Putamen (tissue), 1 donor: ENCODE measurements around the gene SSTR1.

ENCODE experiments used
- DNase-seq: peaks from one replicate; pipeline ENCODE4 v3.0.0-alpha.2; 2016; ENCODE audit warnings: low spot score

Gene SSTR1

GRCh38 chr14:38238332-38238731 lies 30.6 kb downstream of the SSTR1 start:
- DNase-seq, result no peak

- no peak for DNase-seq
Measured at GRCh38 chr14:38238878-38239277, 31.2 kb downstream of the SSTR1 start.

- DNase-seq, result no peak
Measured at GRCh38 chr14:38243696-38244240, 36.1 kb downstream of the SSTR1 start.

- DNase-seq, result no peak
Measured at GRCh38 chr14:38248321-38249028, 40.8 kb downstream of the SSTR1 start.

DNA sequence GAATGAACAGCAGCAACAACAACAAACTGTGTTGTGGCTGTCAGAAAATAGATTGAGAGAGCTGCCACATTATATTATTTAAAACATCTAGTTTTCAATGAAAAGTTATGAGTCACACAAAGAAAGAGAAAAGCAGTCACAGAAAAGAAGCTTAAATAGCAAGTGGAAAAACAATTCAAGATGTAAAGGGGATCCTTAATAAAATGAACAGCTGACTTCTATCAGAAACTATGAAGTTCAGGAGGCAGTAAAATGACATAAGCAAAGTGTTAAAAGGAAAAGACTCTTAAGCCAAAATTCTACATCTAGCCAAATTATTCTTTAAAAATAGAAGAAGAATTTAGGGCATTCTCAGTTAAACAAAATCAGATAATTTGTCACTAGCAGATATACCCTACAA lies 42.6 kb downstream of the SSTR1 start:
- DNase-seq, result no peak

GRCh38 chr14:38252066-38252710 lies 44.5 kb downstream of the SSTR1 start:
- no peak for DNase-seq

- DNase-seq, result no peak
Measured at GRCh38 chr14:38253676-38254075, 46.0 kb downstream of the SSTR1 start.

GRCh38 chr14:38254571-38255407 lies 47.1 kb downstream of the SSTR1 start:
- DNase-seq, result no peak

DNA sequence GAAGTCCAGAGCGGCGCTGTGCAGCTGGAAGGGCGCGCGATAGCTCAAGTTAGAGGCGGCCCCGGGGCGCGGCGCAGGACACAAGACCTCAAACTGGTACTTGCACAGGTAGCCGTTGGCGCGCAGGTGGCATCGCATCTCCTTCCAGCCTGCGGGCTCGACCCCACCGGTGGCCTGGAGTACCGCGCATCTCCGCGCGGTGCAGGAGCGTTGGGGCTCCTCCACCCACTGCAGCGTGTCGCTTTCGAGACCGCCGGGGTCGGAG lies 47.6 kb downstream of the SSTR1 start:
- DNase-seq, result no peak

DNA sequence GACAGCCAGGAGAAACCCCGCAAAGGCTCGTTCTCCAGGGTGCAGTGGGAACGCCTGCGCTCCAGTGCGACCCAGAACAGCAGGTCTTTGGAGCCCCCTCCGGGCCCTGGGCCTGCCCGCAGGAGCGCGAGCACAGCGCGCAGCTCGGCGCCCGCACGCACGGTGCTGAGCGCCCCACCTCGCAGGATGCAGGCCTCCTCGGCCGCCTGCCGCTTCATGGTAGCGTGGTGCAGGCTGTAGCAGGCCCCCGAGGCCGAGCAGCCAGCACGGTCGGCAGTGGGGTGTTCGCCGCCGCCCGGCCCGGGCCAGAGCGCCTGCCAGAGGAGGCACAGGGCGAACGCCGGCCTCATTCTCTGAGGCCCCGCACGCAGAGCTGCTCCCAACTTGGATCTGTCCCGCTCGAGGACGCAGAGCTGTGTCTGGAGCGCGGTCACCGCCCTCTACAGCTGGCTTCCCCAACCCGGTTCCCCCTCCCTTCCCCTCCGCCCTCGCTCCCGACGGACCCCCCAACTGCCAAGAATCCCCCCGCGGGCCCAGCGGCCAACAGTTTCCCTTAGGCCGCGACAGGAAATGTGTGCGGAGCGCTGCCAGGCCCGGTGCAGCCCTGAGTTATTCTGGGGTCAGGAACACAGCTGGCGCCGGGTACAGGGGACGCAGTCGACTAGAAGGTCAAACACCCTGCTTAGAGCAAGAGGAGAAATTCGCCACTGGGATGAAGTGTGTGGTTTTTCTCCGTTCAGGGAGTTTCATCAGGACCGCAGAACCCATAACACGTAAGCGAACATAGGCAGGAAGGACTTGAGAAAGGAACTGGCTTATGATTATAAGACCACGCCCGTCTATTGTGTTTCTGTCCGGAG lies 48.2 kb downstream of the SSTR1 start, which contains the start of gene CLEC14A:
TSS of gene CLEC14A (minus strand) at position 421 of the 860 bp plus-strand sequence. CDS start at position 350, 71 bp downstream.
- peak; percentile 23 for DNase-seq

DNA sequence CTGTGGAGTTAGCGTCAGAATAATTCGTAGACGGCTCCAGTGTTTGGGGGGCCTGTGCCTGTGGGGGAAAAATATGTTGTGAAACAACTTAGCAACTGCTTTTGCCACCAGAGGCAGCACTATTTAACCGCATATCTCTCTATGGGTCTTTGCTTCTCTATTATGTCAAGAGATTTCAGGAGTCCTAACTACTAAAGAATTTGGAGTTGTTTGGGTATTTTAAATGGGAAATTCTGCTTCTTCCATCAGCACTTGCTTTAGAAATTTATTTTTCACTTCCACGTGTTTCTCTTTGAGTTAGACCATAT lies 48.8 kb downstream of the SSTR1 start:
- no peak for DNase-seq

GRCh38 chr14:38257507-38257906 lies 49.8 kb downstream of the SSTR1 start:
- DNase-seq, result no peak

DNA sequence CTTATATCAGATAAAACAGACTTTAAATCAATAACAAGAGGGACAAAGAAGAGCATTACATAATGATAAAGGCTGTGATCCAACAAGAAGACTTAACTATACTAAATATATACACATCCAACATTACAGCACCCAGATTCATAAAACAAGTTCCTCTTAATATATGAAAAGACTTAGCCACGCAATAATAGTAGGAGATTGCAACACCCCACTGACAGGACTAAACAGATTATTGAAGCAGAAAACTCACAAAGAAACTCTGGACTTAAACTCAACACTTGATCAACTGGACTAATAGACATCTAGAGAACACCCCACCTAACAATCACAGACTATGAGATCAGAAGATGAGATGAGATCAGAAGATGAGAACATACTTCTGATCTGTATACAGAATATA lies 53.9 kb downstream of the SSTR1 start:
- no peak for DNase-seq
